GM12801 (cell line): Measurements from ENCODE around the gene FOXP1.

Source experiments
- TF ChIP-seq, protein P1 (sequence below): IDR thresholded peaks from one replicate; pipeline ENCODE4 v1.5.1; 2011; ENCODE audit warnings: control low read depth; ENCODE audit not compliant: insufficient read length; ENCODE audit errors: extremely low read depth

Gene FOXP1

DNA sequence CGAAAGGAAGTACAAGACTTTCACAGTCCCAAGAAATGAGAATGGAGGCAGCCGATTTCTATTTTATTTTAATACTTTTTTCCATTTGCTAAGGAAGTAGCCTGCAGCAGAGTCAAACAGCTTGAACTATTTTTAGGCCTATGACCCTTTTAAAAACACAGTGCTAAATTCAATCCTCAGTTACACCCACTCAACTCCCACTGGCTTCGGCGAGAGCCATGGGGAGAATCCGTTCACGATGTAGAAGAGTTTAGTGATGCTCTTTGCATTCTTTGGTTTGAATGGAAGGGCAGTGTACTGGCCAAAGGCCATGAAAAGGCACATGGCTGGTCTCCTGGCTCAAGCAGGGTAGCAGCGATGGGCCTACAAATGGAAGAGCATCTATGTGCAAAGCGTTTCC is 343.5 kb downstream of the FOXP1 start:
- TF ChIP-seq, protein P1, sequence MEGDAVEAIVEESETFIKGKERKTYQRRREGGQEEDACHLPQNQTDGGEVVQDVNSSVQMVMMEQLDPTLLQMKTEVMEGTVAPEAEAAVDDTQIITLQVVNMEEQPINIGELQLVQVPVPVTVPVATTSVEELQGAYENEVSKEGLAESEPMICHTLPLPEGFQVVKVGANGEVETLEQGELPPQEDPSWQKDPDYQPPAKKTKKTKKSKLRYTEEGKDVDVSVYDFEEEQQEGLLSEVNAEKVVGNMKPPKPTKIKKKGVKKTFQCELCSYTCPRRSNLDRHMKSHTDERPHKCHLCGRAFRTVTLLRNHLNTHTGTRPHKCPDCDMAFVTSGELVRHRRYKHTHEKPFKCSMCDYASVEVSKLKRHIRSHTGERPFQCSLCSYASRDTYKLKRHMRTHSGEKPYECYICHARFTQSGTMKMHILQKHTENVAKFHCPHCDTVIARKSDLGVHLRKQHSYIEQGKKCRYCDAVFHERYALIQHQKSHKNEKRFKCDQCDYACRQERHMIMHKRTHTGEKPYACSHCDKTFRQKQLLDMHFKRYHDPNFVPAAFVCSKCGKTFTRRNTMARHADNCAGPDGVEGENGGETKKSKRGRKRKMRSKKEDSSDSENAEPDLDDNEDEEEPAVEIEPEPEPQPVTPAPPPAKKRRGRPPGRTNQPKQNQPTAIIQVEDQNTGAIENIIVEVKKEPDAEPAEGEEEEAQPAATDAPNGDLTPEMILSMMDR: no peak

DNA sequence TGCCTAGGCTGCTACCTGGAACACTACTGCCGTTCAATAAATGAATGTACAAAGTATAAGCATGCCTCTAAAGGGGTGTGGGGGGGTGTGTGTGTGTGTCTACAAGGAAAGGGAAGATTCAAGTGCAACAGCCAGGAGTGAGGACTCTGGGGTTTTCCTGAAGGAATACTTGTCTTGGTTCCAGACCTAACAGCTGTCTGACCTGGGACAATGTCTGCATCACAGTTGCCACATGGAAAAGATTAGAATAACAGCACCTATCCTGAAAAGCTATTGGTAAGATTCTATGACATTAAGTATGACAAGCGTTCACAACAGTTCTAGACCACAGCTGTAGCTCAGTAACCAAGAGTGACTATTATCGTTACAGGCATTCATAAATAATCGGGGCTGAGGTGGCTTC is 345.2 kb downstream of the FOXP1 start:
- TF ChIP-seq, protein P1: no peak

DNA sequence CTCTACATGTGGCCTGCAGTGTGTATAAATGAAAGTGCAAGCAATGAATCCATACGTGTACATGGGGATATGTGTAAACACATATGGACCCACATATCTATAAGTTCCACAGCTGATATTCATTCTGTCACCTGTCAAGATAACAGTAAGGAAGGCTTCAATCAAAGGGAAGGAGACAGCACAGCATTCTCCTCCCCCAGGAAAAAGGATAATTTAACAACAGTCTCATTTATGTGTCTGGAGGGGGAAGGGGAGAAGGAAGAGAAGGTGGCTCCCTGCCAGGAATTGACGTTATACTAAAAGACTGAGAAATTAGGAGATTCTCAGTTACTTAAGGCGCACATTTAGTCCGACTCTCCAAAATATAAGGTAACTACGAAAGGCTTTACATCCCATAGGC is 345.9 kb downstream of the FOXP1 start:
- TF ChIP-seq, protein P1: no peak

DNA sequence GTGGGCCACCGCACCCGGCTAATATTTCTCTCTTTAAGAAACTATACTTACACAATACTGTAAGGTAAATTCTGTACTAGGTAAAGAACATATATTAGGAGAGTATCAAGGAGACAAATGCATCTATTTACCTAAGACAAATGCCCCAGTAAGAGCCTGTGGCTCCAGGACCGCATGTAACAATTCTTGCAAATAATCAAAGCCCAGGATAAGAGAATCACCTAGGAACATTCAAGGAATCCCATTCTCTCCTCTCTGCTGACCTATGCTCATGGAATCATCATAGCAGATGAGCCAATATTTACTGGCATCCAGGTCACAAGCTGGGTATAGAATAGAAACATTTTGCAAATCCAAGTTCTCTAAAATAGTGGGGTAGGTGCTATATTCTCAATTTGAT is 347.7 kb downstream of the FOXP1 start:
- TF ChIP-seq, protein P1: no peak

DNA sequence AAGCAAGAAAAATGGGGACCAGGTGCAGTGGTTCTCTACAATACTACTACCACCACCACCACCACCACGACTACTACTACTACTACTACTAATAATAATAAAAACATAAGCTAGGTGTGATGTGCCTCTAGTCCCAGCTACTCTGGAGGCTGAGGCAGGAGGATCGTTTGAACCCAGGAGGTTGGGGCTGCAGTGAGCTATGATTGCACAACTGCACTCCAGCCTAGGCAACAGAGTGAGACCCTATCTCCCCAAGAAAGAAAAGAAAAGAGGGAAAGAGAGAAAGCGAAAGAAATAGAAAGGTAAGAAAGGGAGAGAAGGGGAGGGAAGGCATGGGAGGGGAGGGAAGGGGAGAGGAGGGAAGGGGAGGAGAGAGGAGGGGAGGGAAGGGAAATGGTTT is 350.6 kb downstream of the FOXP1 start:
- TF ChIP-seq, protein P1: no peak

DNA sequence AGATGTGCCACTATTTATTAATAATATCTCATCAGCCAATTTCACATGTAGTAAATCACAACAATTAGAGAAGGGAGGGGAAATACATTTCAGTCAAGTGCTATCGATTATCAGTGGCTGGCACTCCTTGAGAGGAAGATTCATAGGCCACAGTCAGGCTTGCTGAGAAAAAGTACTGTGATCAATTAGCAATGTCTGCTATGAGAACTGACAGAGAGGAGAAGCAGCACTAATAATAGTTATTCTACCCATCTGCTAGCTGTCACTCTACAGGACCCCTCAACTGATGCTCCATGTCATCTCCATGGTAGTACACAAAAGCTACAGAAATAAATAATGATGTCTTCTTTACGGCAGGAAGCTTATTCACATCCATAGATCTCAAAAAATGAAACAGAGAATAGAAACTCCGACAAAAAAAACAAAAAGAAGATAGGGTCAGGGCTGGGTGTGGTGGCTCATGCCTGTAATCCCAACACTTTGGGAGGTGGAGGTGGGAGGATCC is 351.3 kb downstream of the FOXP1 start:
- TF ChIP-seq, protein P1: no peak

DNA sequence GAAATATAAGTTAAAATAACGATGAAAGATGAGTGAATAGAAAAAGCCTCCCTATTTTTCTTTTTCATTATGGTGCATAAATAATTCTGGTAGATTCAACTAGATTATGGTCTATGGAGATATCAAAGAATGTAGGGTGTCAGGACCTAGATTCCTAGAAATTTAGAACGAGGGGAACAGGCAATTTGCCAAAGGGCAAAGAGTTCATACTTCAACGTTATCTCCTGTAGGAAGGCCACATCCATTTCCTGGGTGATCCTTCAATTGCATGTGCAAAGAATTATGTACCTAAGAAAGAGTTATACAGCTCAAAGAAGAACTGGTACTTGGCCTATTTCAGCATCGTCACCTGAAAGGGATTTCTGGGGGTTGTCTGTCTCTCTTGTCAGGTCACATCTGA is 351.8 kb downstream of the FOXP1 start:
- TF ChIP-seq, protein P1: no peak
